Hepatocyte (in vitro differentiated cells): ENCODE results near the gene VSIG10L. TPM values are rescaled to one million over a fixed set of nuclear protein-coding genes. Genes with fewer than 3 reads are reported as not detected.

Experiments used
- DNase-seq: peaks from one replicate; pipeline ENCODE4 v3.0.0-alpha.2; 2016; ENCODE audit warnings: low spot score
- H2AFZ ChIP-seq: fragments of 200-600 bp; sonication (generic); 2 replicates; pipeline ENCODE4 v1.6.0; 2016; ENCODE audit warnings: antibody characterized with exemption, mild to moderate bottlenecking
- H3K27ac ChIP-seq: fragments of 200-600 bp; sonication (generic); 2 replicates; pipeline ENCODE4 v1.5.1; 2016; ENCODE audit warnings: mild to moderate bottlenecking
- H3K27me3 ChIP-seq: fragments of 200-600 bp; sonication (generic); 2 replicates; pipeline ENCODE4 v1.6.1; 2016
- H3K36me3 ChIP-seq: fragments of 200-600 bp; sonication (generic); replicated peaks from 2 replicates; pipeline ENCODE4 v1.5.1; 2016; ENCODE audit warnings: low read depth; ENCODE audit not compliant: insufficient read depth
- H3K4me1 ChIP-seq: fragments of 200-600 bp; sonication (generic); 2 replicates; pipeline ENCODE4 v1.5.1; 2016; ENCODE audit warnings: mild to moderate bottlenecking, moderate library complexity; ENCODE audit not compliant: insufficient read depth
- H3K4me2 ChIP-seq: fragments of 200-600 bp; sonication (generic); 2 replicates; pipeline ENCODE4 v1.6.0; 2016
- H3K4me3 ChIP-seq: fragments of 200-600 bp; sonication (generic); 2 replicates; pipeline ENCODE4 v1.5.1; 2016; ENCODE audit warnings: mild to moderate bottlenecking
- H3K79me2 ChIP-seq: fragments of 200-600 bp; sonication (generic); 2 replicates; pipeline ENCODE4 v1.6.0; 2017; ENCODE audit warnings: mild to moderate bottlenecking
- H3K9me2 ChIP-seq: fragments of 200-600 bp; sonication (generic); replicated peaks from 2 replicates; pipeline ENCODE4 v1.6.0; 2017; ENCODE audit warnings: mild to moderate bottlenecking; ENCODE audit not compliant: insufficient read depth
- H3K9me3 ChIP-seq: fragments of 200-600 bp; sonication (generic); 2 replicates; pipeline ENCODE4 v1.5.1; 2016; ENCODE audit warnings: low read depth, mild to moderate bottlenecking
- H4K20me1 ChIP-seq: fragments of 200-600 bp; sonication (generic); 2 replicates; pipeline ENCODE4 v1.6.0; 2016; ENCODE audit warnings: mild to moderate bottlenecking; ENCODE audit not compliant: insufficient read depth, poor library complexity, severe bottlenecking
- EZH2 ChIP-seq: fragments of 200-600 bp; sonication (generic); IDR thresholded peaks from 2 replicates; pipeline ENCODE4 v1.6.1; 2016; ENCODE audit warnings: antibody characterized with exemption, mild to moderate bottlenecking, borderline replicate concordance
- EZH2phosphoT487 ChIP-seq: fragments of 200-600 bp; sonication (generic); IDR thresholded peaks from one replicate; pipeline ENCODE4 v1.6.1; 2018; ENCODE audit warnings: antibody characterized with exemption, mild to moderate bottlenecking, low read depth, moderate library complexity; ENCODE audit not compliant: unreplicated experiment, severe bottlenecking
- WGBS: methylation state at CpG from one replicate; pipeline ENCODE4 v1.1.6; 2016; ENCODE audit warnings: low lambda C conversion rate; ENCODE audit errors: missing lambda C conversion rate; 5-methylcytosine and 5-hydroxymethylcytosine counted together
- polyA plus RNA-seq: library from polyadenylated mRNA; unstranded; fragments of >200 nt; fragmentation: Nextera tagmentation; extraction: Ambion mirVana; gene quantifications from 2 replicates; pipeline ENCODE4 v1.2.1, GENCODE V29; 2016
- total RNA-seq: library from RNA; depleted of rRNA; stranded (reverse); fragments of >200 nt; gene quantifications from 2 replicates; pipeline ENCODE4 v1.2.3, GENCODE V29; 2014
- TF ChIP-seq, protein P1 (sequence below): fragments of 200-600 bp; sonication (generic); IDR thresholded peaks from 2 replicates; pipeline ENCODE4 v1.5.1; 2016; ENCODE audit warnings: antibody characterized with exemption, mild to moderate bottlenecking; ENCODE audit not compliant: poor library complexity

VSIG10L gene
- total and polyA plus RNA-seq, 2 experiments from 2014 or later, result 3.4 to 7.8 TPM

DNA sequence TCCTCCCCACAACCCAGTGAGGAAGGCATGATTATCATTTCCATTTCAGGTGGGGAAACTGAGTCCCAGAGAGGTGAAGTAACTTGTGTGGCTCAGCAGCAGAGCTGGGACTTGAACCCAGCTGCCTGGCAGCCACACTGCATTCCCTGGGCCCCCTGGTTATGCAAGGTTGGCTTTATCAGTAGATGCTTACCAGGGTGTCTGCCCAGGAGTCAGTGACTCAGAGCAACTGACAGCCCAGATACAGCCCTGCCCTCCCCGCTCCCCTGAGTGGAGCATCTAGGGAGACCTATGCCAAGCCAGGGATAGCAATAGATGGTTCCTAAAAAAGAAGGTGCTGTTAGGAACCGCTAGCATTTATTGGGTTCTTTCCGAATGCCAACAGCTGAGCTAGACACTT lies 24.6 kb downstream of the VSIG10L start:
- TF ChIP-seq EZH2phosphoT487 (no peak), EZH2 (no peak)
- TF ChIP-seq, protein P1, sequence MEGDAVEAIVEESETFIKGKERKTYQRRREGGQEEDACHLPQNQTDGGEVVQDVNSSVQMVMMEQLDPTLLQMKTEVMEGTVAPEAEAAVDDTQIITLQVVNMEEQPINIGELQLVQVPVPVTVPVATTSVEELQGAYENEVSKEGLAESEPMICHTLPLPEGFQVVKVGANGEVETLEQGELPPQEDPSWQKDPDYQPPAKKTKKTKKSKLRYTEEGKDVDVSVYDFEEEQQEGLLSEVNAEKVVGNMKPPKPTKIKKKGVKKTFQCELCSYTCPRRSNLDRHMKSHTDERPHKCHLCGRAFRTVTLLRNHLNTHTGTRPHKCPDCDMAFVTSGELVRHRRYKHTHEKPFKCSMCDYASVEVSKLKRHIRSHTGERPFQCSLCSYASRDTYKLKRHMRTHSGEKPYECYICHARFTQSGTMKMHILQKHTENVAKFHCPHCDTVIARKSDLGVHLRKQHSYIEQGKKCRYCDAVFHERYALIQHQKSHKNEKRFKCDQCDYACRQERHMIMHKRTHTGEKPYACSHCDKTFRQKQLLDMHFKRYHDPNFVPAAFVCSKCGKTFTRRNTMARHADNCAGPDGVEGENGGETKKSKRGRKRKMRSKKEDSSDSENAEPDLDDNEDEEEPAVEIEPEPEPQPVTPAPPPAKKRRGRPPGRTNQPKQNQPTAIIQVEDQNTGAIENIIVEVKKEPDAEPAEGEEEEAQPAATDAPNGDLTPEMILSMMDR, result no peak
- Histone ChIP-seq H3K27me3 (peaks cover 6% of the 10 kb centered on the region), H2AFZ (no peak overlapping the region), H3K79me2 (no peaks in the 10 kb centered on the region), H3K4me1 (no peaks in the 10 kb centered on the region), H3K27ac (no peak overlapping the region), H3K36me3 (no peaks in the 10 kb centered on the region), H3K4me3 (no peak overlapping the region), H3K9me2 (no peaks in the 10 kb centered on the region), H3K4me2 (no peak overlapping the region), H3K9me3 (no peaks in the 10 kb centered on the region), H4K20me1 (no peaks in the 10 kb centered on the region)
- peak; percentile 41 for DNase-seq
- 87% methylated on average over 3 of the region's 3 CpGs for WGBS

DNA sequence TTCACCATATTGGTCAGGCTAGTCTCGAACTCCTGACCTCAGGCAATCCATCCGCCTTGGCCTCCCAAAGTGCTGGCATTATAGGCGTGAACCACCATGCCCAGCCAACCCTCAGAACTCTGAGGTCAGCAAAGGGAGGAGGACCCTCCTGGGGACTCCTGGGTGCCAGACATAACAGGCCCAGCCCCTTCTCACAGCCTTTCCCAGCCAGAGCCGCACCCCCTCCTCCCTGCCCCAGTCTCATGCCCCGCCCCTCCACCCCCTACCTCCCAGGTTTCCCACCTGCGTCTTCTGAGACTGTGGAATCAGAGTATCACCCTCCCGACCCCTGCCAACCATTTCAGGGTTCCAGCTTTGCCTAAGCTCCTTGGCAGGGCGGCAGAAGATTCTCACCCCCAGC lies 25.3 kb downstream of the VSIG10L start:
- Histone ChIP-seq H4K20me1 (no peaks in the 10 kb centered on the region), H3K27ac (no peak overlapping the region), H3K36me3 (no peaks in the 10 kb centered on the region), H3K79me2 (no peaks in the 10 kb centered on the region), H3K9me2 (no peaks in the 10 kb centered on the region), H3K4me3 (no peak overlapping the region), H3K4me2 (no peak overlapping the region), H3K9me3 (no peaks in the 10 kb centered on the region), H3K27me3 (peaks cover 12% of the 10 kb centered on the region), H2AFZ (no peak overlapping the region), H3K4me1 (no peaks in the 10 kb centered on the region)
- TF ChIP-seq EZH2 (no peak), EZH2phosphoT487 (no peak)
- TF ChIP-seq, protein P1, result no peak
- no peak for DNase-seq
- WGBS, result 87% methylated on average over 6 of the region's 8 CpGs

DNA sequence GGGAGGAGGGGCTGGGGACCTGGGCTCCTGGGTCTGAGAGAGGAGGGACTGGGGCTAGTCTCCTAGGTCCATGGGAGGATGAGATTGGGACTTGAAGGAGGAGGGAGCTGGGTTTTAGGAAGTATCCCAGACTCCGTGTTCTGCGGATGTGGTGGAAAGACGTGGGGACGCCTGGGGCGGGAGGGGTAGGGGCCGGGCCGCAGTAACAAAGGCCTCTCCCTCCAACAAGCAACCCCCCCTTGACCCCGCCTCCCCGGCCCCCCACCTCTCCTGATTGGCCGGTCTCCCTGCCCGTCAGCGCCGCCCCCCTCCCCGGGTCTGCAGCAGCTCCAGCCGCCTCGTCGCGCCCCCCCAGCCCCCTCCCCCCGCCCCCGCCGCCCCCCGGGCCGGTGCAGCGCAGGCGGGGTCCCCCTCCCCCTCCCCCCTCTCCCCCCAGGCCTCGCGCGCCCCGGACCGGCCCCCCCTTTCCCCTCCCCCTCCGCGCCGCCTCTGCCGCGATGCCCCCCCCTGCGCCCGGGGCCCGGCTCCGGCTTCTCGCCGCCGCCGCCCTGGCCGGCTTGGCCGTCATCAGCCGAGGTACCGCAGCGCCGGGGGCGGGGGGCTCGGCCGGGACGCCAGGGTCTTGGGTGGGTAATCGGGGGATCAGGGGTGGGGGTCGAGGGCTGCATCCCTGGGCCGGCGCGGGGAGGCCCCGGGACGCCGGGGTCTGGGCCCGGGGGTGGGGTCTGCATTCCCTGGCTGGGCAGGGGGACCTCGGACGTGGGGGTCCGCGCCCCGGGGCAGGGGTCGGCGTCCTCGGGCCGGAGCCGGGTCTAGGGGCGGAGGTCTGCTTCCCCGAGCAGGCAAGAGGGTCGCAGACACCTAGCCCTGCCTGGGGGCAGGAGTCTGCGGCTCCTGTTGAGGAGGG lies 30.3 kb downstream of the VSIG10L start, which contains the start of gene IGLON5:
IGLON5 (plus strand) TSS at position 294 of the 907 bp plus-strand sequence; CDS start at position 498, 204 bp downstream.
- no peaks in the 10 kb centered on the region for H3K79me2 ChIP-seq
- no peaks in the 10 kb centered on the region for H3K36me3 ChIP-seq
- 6% methylated on average over 21 of the region's 76 CpGs for WGBS
- TF ChIP-seq, protein P1, result no peak
- no peak for TF ChIP-seq EZH2phosphoT487
- TF ChIP-seq EZH2, result peak; percentile 33
- H3K27me3 ChIP-seq, result peaks cover 24% of the 10 kb centered on the region
- DNase-seq, result peak; percentile 57
- H4K20me1 ChIP-seq, result no peaks in the 10 kb centered on the region
- no peak within 1 kb of the TSS for H2AFZ ChIP-seq
- H3K9me3 ChIP-seq, result no peaks in the 10 kb centered on the region
- peak within 1 kb of the TSS; percentile 39 for H3K4me3 ChIP-seq
- no peaks in the 10 kb centered on the region for H3K9me2 ChIP-seq
- H3K4me2 ChIP-seq, result peak within 1 kb of the TSS; percentile 75
- no peaks in the 10 kb centered on the region for H3K4me1 ChIP-seq
- H3K27ac ChIP-seq, result peak within 1 kb of the TSS; percentile 53
